Left kidney (tissue), 2 donors: Measurements from ENCODE around the gene NBPF1. TPM values are rescaled to one million over a fixed set of nuclear protein-coding genes. Genes with fewer than 3 reads are reported as not detected.
"Not testable (repeated sequence)": the region's sequence is repeated elsewhere in the genome, so short reads cannot be mapped to it uniquely, and the experiment has no call there.

Experiments
- DNase-seq: peaks from one replicate; pipeline ENCODE4 v3.0.0-alpha.2; 2013
- polyA plus RNA-seq: library from polyadenylated mRNA; unstranded; fragments of 120-200 nt; gene quantifications from one replicate; pipeline ENCODE4 v1.2.1, GENCODE V29; 2013; ENCODE audit not compliant: insufficient read length

Gene NBPF1
- polyA plus RNA-seq, 1 donor, result 88.9 TPM

GRCh38 chr1:16642025-16642966 is 28.9 kb upstream of the NBPF1 start:
- DNase-seq, result not testable (repeated sequence)

DNA sequence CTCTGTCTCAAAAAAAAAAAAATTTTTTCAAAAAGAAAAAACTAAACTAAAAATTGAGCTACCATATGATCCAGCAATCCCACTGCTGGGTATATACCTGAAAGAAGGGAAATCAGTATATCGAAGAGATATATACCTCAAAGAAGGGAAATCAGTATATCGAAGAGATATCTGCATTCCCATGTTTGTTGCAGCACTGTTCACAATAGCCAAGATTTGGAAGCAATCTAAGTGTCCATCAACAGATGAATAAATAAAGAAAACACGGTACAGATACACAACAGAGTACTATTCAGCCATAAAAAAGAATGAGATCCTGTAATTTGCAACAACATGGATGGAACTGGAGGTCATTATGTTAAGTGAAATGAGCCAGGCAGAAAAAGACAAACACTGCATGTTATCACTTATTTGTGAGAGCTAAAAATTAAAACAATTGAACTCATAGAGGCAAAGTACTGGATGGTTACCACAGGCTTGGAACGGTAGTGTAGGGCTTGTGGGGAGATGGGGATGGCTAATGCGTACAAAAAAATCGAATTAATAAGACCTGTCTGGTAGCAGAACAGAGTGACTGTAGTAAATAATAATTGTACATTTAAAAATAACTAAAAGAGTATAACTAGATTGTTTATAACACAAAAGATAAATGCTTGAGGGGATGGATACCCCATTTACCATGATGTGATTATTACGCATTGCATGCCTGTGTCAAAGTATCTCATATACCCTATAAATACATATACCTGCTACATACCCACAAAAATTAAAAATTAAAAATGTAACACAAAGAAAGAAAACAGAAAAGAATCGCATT is 28.0 kb upstream of the NBPF1 start:
- not testable (repeated sequence) for DNase-seq

DNA sequence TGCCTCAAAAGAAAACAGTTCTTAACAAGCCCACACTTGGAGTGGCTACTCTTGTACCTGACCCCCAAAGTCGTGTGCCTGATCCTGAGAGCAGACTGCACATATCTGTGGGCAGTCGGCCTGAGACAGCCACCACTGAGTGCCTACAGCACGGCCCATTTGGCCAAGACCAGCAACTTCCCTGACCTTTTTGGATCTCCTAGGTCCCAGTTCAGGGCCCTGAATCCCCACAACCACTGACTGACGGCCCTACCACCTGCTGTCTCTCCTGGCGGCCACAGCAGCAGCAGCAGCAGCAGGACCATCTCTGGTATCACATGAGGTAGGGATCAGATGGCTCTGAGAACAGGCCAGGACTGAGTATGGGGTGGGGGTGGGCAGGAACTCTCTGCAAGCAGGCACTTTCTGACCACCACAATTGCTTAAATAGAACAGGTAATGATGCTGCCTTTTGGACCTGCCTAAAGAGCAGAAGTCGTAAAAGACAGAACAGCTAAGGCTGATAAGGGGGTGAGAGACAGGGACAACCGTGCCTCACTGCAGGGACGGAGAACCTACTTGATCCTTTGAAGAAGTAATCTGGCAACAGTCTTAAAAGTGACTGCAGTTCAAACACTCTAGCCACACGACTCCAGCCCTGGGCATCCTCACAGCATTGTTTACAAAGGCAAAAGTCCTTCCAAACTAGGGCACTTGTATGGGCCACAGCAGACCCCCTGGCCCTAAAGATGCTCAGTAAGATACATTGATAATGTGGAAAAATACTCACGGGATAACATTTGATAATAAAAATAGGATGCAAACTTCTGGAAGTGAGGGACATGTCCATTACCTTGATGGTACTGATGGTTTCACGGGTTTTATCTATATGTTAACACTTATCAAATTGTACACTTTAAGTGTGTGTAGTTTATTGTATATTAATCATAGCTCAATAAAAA is 26.0 kb upstream of the NBPF1 start:
- DNase-seq, result not testable (repeated sequence)

DNA sequence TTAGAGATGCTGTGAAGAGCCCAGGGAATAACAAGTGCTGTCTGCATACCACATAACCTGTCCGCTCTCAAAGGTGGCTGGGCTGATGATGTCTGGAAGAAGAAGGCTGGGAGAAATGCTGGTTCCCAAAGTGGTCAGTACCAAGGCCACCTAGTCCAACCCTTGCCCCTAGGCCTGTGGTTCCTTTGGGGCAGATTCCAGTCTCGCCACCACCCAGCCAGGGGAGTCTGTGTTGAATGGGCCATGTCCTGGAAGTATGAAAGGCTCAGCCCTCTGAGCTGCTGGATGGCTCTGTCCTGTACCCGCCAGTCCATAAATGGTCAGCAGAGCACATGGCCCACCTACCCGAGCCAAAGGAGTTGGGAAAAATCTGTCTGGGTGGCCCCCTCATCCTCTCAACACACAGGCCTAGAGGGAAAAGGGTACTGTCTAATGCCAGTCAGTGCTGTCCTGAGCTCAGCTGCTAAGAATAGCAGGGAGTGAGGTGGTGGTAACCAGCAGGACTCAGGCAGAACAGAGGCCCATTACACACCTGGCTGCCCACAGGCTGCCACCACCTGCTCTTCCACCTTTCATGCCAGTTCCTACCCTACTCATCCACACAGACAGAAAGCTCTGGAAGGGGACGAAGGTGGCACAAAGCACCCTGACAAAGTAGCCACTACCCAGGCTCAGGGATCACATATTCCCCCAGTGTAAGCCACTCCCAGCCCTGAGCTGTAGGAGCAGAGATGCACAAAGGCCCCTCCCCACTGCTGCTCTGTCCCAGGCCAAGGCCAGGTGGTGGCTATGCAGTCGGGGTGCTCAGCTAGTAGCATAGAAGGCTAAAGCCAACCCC is 24.8 kb upstream of the NBPF1 start:
- DNase-seq, result not testable (repeated sequence)

- not testable (repeated sequence) for DNase-seq
Observed at GRCh38 chr1:16636551-16637195, 23.3 kb upstream of the NBPF1 start.

DNA sequence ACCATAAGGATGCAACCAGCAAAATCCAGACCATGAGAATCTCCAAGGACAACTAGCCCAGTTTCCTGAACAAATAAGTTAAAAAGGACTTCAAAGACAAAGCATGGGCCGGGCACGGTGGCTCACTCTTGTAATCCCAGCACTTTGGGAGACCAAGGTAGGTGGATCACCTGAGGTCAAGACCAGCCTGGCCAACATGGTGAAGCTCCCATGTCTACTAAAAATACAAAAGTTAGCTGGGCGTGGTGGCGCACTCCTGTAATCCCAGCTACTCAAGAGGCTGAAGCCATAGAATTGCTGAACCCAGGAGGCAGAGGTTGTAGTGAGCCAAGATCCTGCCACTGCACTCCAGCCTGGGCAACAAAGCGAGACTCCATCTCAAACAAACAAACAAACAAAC is 22.6 kb upstream of the NBPF1 start:
- DNase-seq, result not testable (repeated sequence)

DNA sequence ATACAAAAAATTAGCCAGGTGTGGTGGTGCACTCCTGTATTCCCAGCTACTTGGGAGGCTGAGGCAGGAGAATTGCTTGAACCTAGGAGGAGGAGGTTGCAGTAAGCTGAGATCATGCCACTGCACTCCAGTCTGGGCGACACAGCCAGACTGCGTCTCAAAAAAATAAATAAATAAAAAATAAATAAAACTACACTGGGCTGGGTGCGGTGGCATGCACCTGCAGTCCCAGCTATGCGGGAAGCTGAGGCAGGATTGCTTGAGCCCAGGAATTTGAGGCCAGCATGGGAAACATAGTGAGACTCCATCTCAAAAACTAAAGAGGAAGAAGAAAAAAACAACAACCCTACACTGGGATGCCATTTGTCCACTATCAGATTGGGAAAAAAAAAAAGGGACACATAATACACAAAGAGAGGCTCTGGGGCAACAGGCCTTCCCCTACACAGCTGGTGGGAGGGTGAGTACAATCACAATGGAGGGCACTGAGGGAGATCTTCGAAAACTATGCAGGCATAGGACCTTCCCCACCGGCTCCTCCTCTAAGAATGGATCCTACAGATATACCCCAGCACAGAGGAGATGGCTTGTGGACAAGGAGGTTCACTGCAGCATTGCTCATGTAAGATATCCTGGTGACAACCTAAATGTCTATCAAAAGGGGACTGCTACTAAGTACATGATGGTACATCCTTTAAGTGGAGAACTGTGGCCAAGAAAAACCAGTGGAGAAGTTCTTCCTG is 20.3 kb upstream of the NBPF1 start:
- DNase-seq, result not testable (repeated sequence)

DNA sequence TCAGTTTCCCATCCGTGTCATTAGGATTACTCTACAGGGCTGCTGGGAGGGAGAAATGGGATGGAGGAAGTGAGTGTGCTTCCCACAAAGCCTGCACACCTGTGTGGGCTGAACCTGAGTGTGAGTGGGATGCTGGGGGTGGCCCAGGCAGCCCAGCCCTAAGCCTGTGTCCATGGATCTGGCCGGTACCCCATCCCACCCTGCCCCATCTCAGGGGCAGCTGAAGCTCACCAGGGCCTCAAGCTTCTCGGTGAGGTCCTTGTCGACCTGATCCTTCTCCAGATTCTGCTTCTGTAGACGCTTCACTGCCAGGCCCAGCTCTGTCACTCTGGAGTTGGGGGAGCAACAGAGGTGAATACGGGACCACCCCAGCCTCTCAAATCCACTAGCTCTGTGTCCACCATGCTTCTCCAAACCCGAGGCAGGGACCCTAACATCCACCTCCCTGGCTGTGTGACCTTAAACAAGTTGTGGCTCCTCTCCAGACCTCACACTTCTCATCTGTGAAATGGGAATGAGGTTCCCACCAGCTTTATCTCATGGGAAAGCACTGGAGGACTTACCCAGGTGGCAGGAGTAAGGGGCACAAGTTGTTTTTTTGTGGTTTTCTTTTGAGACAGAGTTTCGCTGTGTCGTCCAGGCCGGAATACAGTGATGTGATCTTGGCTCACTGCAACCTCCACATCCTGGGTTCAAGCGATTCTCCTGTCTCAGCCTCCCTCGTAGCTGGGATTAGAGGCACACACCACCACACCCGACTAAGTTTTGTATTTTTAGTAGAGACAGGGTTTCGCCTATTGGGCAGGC is 18.9 kb upstream of the NBPF1 start:
- DNase-seq, result not testable (repeated sequence)

- DNase-seq, result no peak
Observed at GRCh38 chr1:16631248-16632043, 18.1 kb upstream of the NBPF1 start.

- no peak for DNase-seq
Observed at GRCh38 chr1:16630661-16631247, 17.4 kb upstream of the NBPF1 start.

GRCh38 chr1:16629916-16630530 is 16.7 kb upstream of the NBPF1 start:
- not testable (repeated sequence) for DNase-seq

- no peak for DNase-seq
Observed at GRCh38 chr1:16628361-16629111, 15.2 kb upstream of the NBPF1 start.

DNA sequence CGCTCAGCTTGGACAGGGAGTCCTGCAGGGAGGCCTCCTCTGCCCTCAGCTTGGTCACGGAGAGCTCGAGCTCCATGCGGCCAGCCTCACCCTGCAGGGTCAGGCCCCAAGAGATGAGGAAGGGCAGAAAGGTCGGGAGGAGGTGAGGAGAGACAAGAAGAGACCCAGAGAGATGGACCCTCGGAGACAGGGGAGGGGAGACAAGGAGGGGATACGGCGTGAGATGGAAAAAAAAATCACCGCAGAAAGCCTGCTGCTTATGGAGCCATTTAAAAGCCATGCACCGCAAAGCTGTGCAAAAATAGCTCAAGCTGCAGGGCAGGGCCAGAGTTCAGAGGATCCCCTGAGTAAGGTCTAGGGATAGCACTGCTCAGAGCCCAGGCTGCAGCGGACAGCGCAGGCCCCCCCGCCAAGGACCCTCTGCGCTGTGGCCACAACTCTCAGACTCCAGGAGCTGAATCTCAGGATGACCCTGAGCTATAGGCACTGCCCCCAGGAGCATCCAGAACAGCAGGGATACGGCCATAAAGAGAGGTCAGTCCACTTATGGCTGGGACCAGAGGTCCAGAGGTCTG is 13.1 kb upstream of the NBPF1 start:
- DNase-seq, result not testable (repeated sequence)

GRCh38 chr1:16625497-16626408 is 12.4 kb upstream of the NBPF1 start:
- no peak for DNase-seq
